SU-DHL-6 (cell line): Measurements from ENCODE around the gene TGM2.

Experiments
- EZH2phosphoT487 ChIP-seq: fragments of 200-600 bp; sonication (generic), shearing (Covaris generic); conservative IDR thresholded peaks from 2 replicates; pipeline ENCODE4 v1.6.1; 2018; ENCODE audit warnings: mild to moderate bottlenecking, antibody characterized with exemption, low read length, moderate library complexity, mixed read lengths
- TF ChIP-seq, protein P1 (sequence below): fragments of 200-600 bp; sonication (generic); IDR thresholded peaks from one replicate; pipeline ENCODE4 v1.5.1; 2017; ENCODE audit warnings: antibody characterized with exemption, mild to moderate bottlenecking, low read length, moderate library complexity; ENCODE audit not compliant: insufficient read depth, poor library complexity, severe bottlenecking

- TF ChIP-seq, protein P1, sequence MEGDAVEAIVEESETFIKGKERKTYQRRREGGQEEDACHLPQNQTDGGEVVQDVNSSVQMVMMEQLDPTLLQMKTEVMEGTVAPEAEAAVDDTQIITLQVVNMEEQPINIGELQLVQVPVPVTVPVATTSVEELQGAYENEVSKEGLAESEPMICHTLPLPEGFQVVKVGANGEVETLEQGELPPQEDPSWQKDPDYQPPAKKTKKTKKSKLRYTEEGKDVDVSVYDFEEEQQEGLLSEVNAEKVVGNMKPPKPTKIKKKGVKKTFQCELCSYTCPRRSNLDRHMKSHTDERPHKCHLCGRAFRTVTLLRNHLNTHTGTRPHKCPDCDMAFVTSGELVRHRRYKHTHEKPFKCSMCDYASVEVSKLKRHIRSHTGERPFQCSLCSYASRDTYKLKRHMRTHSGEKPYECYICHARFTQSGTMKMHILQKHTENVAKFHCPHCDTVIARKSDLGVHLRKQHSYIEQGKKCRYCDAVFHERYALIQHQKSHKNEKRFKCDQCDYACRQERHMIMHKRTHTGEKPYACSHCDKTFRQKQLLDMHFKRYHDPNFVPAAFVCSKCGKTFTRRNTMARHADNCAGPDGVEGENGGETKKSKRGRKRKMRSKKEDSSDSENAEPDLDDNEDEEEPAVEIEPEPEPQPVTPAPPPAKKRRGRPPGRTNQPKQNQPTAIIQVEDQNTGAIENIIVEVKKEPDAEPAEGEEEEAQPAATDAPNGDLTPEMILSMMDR, result no peak
- no peak for TF ChIP-seq EZH2phosphoT487
These were observed 52.7 kb downstream of the TGM2 start for GRCh38 chr20:38112261-38112929.
